ENCODE data around the gene IL6ST.
"Not testable (repeated sequence)": the region's sequence is repeated elsewhere in the genome, so short reads cannot be mapped to it uniquely, and the experiment has no call there.

IL6ST gene

GRCh38 chr5:55973296-55973695 lies 21.5 kb downstream of the IL6ST start:
- no peak for DNase-seq (ENCODE audit: insufficient read length, low spot score)
- no peak for FAIRE-seq

GRCh38 chr5:55969956-55970355 lies 24.8 kb downstream of the IL6ST start:
- DNase-seq (ENCODE audit: insufficient read length, low spot score) (no peak), FAIRE-seq (no peak)

- FAIRE-seq (no peak), DNase-seq (ENCODE audit: insufficient read length, low spot score) (no peak)
These were observed 28.5 kb downstream of the IL6ST start for GRCh38 chr5:55966284-55966683.

GRCh38 chr5:55965525-55965924 lies 29.2 kb downstream of the IL6ST start:
- FAIRE-seq (no peak), DNase-seq (ENCODE audit: insufficient read length, low spot score) (no peak)

- FAIRE-seq: no peak
- no peak for DNase-seq (ENCODE audit: insufficient read length, low spot score)
These were observed 34.0 kb downstream of the IL6ST start for GRCh38 chr5:55960779-55961178.

- FAIRE-seq: no peak
- no peak for DNase-seq (ENCODE audit: insufficient read length, low spot score)
These were observed 35.6 kb downstream of the IL6ST start for GRCh38 chr5:55959208-55959607.

GRCh38 chr5:55941154-55941553 lies 53.6 kb downstream of the IL6ST start:
- peak; percentile 62 for FAIRE-seq
- not testable (repeated sequence) for DNase-seq (ENCODE audit: insufficient read length, low spot score)

GRCh38 chr5:55937598-55937997 lies 57.2 kb downstream of the IL6ST start:
- not testable (repeated sequence) for FAIRE-seq; DNase-seq (ENCODE audit: insufficient read length, low spot score)

GRCh38 chr5:55936100-55936693 lies 58.6 kb downstream of the IL6ST start:
- FAIRE-seq: peak; percentile 73
- peak; percentile 70 for DNase-seq (ENCODE audit: insufficient read length, low spot score)

GRCh38 chr5:55935371-55935770 lies 59.4 kb downstream of the IL6ST start:
- DNase-seq (ENCODE audit: insufficient read length, low spot score) (no peak), FAIRE-seq (no peak)

GRCh38 chr5:55934720-55935119 lies 60.0 kb downstream of the IL6ST start:
- DNase-seq (ENCODE audit: insufficient read length, low spot score): no peak
- no peak for FAIRE-seq

- DNase-seq (ENCODE audit: insufficient read length, low spot score) (no peak), FAIRE-seq (no peak)
These were observed 60.6 kb downstream of the IL6ST start for GRCh38 chr5:55934115-55934613.

- FAIRE-seq: no peak
These were observed 61.2 kb downstream of the IL6ST start for GRCh38 chr5:55933377-55934114.

GRCh38 chr5:55932700-55933099 lies 62.1 kb downstream of the IL6ST start:
- no peak for DNase-seq (ENCODE audit: insufficient read length, low spot score)
- no peak for FAIRE-seq

More at GRCh38 chr5:55933377-55934114, 61.2 kb downstream of the IL6ST start:
- no peak for DNase-seq (ENCODE audit: insufficient read length, low spot score)

- FAIRE-seq (no peak), DNase-seq (ENCODE audit: insufficient read length, low spot score) (no peak)
These were observed 65.6 kb downstream of the IL6ST start for GRCh38 chr5:55929020-55929799.

- FAIRE-seq (no peak), DNase-seq (ENCODE audit: insufficient read length, low spot score) (no peak)
These were observed 66.7 kb downstream of the IL6ST start for GRCh38 chr5:55927861-55928655.

GRCh38 chr5:55926476-55926875 lies 68.3 kb downstream of the IL6ST start:
- FAIRE-seq (no peak), DNase-seq (ENCODE audit: insufficient read length, low spot score) (no peak)

- FAIRE-seq (no peak), DNase-seq (ENCODE audit: insufficient read length, low spot score) (no peak)
These were observed 69.1 kb downstream of the IL6ST start for GRCh38 chr5:55925712-55926111.

GRCh38 chr5:55925181-55925580 lies 69.6 kb downstream of the IL6ST start:
- DNase-seq (ENCODE audit: insufficient read length, low spot score): no peak
- no peak for FAIRE-seq

- no peak for FAIRE-seq
These were observed 70.0 kb downstream of the IL6ST start for GRCh38 chr5:55924744-55925143.

More at GRCh38 chr5:55924744-55925143, 70.0 kb downstream of the IL6ST start:
- no peak for DNase-seq (ENCODE audit: insufficient read length, low spot score)
